GM19397 (cell line): ENCODE measurements around the gene MGAT4D.
"Not testable (repeated sequence)": the region's sequence is repeated elsewhere in the genome, so short reads cannot be mapped to it uniquely, and the experiment has no call there.

Experiments
- ATAC-seq: cut with Tn5 transposase; IDR thresholded peaks from one replicate; pipeline ENCODE4 v1.9.1; 2021; ENCODE audit warnings: mild to moderate bottlenecking, moderate library complexity; ENCODE audit not compliant: unreplicated experiment

Gene MGAT4D

GRCh38 chr4:140444347-140444746 is 53.7 kb downstream of the MGAT4D start:
- ATAC-seq = not testable (repeated sequence)

GRCh38 chr4:140439644-140440142 is 58.4 kb downstream of the MGAT4D start:
- ATAC-seq = no peak

DNA sequence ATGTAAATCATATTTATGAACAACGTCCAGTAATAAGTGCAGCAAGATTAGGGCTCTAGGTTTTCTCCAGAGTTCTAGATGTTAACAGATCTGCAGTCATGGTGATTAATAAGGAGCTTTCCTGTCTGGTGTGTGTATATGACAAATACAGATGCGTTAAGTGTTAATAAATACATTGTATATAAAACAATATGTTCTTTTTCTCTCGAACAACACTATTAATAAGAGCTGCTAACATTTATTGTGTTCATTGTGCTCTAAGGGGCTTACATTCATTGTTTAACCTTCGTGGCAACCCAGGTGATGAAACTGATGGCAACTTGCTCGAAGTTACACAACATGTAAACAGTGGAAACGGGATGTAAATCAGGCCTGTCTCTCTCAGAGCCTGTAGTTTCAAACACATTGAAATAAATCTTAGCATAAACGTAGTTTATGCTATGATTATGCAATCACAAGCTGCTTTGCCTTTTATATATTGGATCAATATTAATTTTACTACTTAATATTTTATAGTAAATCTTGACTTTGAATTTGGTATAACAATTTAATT is 70.1 kb downstream of the MGAT4D start:
- no peak for ATAC-seq

GRCh38 chr4:140427106-140427918 is 70.8 kb downstream of the MGAT4D start, which contains the start of gene CLGN:
CLGN (minus strand) TSS chr4:140427648; CDS start chr4:140413078, 14,570 bp downstream.
- peak; percentile 92 for ATAC-seq

DNA sequence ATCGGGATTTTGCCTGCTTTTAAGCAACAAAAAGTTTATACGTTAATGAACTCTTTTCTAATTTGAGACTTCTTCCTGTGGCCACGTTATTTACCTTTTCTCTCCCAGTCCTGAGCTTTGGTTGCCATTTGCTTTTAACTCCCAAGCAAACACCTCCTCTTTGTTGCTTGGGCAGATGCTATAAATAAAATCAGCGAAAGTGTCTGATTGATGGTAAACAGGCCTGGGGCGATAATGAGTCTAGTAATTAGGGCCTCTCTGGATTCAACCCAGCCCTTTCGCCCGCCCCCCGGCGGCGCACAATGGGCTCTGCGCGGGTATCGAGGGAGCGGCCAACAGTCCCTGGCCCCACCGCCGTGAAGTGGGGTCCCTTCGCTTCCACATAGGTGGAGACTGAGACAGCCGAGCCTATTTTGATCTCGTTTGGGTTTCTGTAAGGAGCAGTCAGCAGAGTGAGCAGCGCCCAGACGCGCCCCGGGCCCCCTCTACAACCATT is 71.4 kb downstream of the MGAT4D start:
- ATAC-seq = peak; percentile 13

DNA sequence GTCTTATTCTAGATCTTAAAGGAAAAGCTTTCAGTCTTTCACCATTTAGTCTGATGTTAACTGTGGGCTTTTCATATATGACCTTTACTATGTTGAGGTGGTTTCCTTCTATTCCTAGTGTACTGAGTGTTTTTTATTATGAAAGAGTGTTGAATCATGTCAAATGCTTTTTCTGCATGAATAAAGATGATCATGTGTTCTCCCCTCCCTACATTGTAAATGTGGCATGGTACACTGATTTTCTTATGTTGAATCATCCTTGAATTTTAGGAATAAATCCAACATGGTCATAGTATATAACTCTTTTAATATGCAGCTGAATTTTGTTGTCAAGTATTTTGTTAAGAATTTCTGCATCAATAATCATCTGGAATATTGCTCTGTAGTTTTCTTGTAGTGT is 75.0 kb downstream of the MGAT4D start:
- ATAC-seq = no peak

- not testable (repeated sequence) for ATAC-seq
Measured at GRCh38 chr4:140413130-140413969, 84.7 kb downstream of the MGAT4D start.

- no peak for ATAC-seq
Measured at GRCh38 chr4:140408974-140409373, 89.1 kb downstream of the MGAT4D start.

DNA sequence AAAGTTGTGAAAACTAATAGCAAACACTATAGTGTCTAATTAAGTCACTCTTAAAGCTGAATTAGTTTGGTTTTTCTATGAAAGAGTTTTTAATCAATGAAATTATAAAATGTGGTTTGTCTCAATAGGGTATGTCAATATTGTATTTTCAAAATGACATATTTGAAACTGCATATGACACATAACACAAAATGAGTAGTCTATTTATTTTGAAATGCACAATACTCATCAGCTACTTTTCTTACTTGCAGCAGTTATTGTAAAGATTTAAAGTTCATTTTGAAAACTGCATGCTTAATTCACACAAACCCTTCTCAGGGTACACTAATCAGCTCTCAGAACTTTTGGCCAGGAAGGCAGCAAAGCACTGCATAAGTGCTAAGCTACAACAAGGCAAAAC is 91.8 kb downstream of the MGAT4D start:
- ATAC-seq = no peak

GRCh38 chr4:140400111-140400510 is 98.0 kb downstream of the MGAT4D start:
- ATAC-seq = no peak

DNA sequence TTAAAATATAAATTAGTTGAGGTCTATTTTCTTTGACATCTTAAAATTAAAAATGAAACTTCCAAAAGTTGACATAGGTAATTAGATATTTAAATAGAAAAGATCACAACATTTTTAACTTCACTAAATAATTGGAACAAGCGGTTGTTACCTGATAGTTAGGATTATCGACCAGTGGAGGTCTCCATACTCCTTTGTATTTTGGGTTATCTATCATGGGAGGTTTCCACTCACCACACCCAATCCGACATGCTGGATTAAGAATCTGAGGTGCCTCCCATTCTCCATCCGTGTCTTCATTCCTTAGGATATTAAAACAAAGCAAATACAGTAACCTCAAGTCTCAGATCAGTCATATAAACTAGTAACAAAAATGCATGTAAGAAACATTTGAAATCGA is 102.4 kb downstream of the MGAT4D start:
- ATAC-seq = no peak
